GM10847 (cell line): Measurements from ENCODE around the gene ZNF610.

Experiments used
- POLR2A ChIP-seq: IDR thresholded peaks from 2 replicates; pipeline ENCODE4 v1.6.1; 2011; ENCODE audit not compliant: insufficient read length; ENCODE audit errors: extremely low read depth

ZNF610 gene

DNA sequence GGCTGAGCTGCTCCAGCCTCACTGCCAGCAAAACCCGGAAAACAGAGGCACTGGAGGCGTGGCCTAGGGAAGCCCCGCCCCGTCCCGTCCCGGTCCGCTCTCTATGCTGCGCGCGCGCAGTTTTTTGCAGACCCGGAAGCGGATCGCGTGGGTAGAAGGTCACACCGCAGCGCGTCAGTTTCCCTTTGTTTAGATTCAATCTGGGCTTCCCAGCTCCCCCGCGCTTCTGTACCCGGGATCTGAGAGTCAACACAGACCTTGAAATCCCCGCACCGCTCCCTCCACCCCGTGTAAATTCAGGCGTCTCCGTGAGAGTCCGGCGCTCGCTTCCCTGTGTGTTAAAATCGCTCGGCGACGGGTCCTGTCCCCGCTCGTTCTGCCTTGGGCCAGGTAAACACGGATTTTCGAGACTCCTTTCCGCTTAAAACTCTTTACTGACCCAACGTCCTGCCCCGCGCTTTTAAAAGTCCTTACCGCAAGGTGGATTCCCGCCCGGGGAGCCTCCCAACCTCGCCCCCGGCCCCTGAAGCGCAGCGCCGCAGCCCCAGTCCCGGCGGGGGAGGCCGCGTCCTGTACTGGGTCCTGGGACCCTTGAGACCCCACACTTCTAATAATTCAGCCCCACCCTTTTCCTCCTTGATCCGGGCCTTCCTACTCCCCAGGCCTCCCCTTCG lies at the start of gene ZNF610:
TSS of gene ZNF610 (plus strand) at position 127 of the 674 bp plus-strand sequence. CDS start 12,930 bp downstream, outside the sequence.
- TF ChIP-seq POLR2A: no peak

DNA sequence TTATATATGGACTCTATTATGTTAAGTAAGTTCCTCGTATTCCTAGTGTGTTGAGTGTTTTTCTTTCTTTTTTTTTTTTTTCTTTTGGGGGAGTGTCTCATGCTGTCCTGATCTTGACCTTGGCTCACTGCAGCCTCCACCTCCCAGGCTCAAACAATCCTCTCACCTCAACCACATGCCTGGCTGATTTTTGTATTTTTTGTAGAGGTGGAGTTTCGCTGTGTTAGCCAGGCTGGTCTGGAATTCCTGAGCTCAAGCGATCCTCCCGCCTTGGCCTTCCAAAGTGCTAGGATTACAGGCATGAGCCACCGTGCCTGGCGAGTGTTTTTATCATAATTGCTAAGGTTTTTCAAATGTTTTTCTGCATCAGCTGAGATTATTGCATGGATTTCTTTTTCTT lies 49.8 kb upstream of the ZNF610 start:
- TF ChIP-seq POLR2A: no peak

DNA sequence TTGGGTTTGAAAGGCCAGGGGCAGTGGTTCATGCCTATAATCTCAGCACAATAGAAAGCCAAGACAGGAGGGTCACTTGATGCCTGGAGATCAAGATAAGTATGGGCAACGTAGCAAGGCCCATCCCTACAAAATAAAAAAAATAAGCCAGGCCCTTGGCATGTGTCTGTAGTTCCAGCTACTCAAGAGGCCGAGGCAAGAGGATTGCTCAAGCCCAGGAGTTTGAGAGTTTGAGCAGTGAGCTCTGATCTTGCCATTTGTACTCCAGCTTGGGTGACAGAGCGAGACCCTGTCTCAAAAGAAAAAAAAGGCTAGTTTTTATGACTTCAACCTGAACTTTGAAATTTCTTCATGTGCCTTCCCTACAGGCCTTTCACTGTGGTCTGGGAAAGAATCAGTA lies 44.3 kb upstream of the ZNF610 start:
- no peak for TF ChIP-seq POLR2A

DNA sequence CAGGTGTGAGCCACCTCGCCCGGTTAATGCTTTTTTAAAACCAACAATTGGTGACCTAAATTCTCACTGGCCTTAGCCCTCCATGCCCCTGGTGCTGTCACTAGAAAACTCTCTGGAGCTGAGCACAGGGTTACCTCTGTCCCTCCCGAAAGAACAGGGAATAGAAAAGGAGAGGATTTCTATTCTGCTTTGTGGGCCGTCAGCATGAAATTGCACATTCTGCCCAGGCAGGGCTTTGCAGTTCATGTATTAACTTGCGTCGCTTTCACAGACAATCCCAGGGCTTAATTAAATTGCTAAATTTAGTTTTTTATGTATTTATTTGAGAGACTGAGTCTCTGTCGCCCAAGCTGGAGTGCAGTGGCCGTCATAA lies 39.7 kb upstream of the ZNF610 start:
- TF ChIP-seq POLR2A: no peak

DNA sequence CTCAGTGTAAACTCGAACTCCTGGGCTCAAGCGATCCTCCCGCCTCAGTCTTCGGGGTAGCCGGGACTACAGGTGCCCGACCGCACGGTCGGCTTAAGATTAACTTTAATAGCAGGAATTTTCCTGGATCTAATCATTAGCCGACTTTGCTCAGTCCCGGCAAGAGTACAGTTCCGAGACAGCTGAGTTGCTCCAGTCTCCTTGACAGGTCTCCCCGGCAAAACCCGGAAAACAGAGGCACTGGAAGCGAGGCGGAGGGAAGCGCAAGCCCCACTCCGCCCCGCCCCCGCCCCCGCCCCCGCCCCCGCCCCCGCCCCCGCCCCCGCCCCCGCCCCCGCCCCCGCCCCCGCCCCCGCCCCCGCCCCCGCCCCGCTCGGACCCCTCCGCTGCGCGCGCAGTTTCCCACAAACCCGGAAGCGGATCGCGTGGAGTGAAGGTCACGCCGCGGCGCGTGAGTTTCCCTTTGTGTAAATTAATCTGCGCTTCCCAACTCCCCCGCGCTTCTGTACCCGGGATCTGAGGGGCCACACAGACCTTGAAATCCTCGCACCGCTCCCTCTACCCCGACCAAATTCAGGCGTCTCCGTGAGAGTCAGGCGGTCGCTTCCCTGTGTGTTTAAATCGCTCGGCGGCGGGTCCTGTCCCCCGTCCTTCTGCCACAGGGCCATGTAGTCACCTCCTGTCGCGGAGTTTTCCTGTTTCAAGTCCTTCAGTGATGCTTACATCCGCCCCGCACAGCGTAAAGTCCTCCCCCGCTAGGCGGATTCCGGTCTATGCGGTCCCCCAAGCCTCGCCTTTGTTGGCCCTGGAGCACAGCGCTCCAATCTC lies 39.1 kb upstream of the ZNF610 start, which contains the start of gene ZNF480:
TSS of gene ZNF480 (plus strand) at position 397 of the 828 bp plus-strand sequence. CDS start 3,244 bp downstream, outside the sequence.
- peak; percentile 59 for TF ChIP-seq POLR2A

DNA sequence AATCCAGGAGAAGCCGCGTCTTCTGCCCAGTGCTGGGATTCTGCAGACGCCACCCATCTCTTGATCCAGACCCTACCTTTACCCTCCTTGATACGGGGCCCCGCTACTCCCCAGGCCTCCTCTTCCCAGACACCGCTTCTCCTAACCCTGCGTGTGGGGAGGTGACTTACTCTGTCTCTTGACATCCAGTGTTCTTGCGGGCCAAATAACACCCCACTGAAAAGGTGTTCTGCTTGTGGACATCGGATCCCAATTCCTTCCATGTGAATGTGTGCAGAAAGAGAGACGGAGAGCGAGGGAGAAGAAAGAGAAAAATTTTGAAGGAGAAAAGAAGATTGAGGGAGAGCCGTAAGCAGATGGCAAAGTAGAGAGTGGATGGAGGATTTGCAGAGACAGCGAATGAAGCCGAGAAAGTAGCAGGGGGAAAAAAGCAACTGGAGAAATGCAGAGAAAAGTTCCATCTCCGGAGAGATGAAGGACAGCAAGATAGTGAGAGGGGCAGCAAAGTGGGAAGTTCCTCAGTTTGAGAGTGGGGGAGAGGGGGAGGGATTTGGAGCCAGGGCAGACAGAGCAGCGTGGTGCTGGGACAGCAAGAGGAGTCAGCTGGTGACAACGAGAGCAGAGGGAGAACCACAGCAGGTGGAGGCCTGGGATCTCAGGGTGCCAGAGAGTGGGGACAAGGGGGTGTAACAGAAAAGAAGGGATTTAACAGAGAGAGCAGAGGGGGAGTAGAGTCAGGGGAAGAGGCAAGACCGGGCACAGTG lies 38.3 kb upstream of the ZNF610 start:
- TF ChIP-seq POLR2A: no peak

DNA sequence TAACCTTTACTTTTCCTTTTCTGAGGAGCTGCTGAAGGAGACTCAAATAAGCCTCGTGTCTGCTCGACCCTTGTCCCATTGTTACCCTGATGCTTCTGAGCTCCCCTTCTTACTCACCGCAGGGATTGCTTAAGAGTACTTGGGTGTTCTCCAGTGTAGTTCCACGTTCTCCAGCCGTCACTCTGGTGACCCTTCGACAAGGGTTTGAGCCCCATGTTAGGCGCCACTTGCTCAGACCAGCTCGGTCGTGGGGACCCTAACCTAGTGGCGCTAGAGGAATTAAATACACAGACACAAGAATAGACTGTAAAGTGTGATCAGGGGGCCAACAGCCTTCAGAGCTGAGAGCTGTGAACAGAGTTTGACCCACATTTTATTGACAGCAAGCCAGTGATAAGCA lies 28.8 kb upstream of the ZNF610 start:
- no peak for TF ChIP-seq POLR2A

DNA sequence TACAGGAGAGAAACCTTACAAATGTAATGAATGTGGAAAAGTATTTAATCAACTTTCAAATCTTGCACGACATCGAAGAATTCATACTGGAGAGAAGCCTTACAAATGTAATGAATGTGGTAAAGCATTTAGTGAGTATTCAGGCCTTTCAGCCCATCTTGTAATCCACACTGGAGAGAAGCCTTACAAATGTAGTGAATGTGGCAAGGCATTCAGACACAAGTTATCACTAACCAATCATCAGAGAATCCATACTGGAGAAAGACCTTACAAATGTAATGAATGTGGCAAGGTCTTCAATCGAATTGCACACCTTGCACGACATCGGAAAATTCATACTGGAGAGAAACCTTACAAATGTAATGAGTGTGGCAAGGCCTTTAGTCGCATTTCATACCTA lies 13.6 kb upstream of the ZNF610 start:
- no peak for TF ChIP-seq POLR2A

DNA sequence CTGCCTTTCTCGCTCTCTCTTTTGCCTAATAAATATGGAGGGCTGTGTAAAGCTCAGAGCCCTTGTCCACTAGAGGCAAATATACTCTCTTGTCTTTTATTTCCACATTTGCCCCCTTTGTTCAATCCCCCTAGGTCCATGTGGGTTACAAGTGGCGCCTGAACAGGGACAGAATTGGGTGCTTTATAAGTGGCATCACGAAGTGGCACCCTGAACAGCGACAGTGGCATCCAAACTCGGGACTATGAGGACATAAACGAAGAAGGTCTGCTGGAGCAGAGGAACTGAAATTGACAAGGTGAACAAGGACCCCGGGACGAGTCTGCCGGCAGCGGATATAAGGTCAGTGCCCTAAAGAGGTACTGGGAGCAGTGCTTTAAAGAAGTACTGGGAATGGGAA lies 4.3 kb upstream of the ZNF610 start:
- TF ChIP-seq POLR2A: no peak

DNA sequence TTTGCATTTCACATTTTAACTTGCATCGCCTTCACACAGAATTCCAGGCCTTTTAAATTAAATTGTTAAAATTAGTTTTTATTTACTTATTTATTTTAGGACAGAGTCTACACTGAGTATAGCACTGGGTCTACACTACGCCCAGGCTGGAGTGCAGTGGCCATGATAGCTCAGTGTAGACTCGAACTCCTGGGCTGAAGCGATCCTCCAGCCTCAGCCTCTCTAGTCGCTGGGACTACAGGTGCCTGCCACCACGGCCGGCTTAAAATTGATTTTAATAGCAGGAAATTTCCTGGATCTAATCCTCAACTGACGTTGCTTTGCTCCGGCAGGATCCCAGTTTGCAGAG lies 301 bp upstream of the ZNF610 start:
- TF ChIP-seq POLR2A: no peak

DNA sequence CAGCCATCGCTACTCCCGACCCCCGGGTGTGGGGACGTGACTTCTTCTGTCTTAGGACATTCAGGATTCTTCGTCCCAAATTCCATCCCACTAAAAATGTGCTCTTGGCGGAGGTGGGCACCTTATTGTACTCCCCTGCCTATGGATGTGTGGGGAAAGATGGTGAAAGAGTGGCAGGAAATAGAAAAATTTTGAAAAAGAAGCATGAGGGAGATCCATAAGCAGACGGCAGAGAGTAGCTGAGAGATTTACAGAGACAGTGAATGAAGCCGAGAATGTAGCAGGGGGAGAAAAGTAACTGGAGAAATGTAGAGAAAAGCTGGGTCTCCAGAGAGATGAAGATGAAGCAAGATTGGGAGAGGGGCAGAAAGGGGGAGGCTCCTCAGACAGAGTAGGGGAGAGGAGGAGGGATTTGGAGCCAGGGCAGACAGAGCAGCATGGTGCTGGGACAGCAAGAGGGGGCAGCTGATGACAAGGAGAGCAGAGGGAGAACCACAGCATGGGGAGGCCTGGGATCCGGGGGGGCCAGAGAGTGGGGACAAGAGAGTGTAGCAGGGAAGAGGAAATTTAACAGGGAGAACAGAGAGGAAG lies 843 bp downstream of the ZNF610 start:
- TF ChIP-seq POLR2A: no peak

DNA sequence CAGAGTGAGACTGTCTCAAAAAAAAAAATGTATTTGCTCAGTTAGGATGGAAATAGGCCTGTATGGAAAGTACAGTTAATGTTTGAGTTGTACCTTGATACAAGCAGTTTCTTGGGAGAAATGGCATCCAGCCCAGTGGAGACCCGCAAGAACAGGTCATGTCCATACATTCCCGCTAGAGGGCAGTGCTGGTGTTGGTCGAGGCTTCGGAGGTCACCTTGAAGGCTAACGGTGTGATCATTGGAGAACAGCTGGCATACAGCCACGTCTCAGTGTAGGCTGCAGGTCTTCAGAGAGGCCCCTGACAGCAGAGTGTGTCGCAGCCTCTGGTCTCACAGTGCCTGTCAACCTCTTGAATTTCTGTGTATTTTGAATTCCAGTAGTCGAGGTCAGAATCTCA lies 7.5 kb downstream of the ZNF610 start:
- TF ChIP-seq POLR2A: no peak

DNA sequence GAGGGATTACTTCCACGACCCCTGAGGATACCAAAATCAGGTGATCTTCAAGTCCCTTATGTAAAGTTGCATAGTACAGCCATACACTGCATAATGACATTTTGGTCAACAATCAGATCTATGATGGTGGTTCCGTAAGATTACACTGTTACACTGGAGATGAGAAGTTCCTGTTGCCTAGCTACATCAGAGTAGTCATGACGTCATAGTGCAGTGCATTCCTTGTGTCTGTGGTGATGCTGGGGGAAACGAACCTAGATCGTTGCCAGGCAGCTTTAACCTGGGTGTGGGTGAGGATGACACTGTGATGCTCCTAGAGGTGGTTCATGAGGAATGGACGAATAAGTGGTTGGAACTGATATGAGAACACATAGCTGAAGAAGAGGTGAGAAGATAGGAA lies 9.1 kb downstream of the ZNF610 start:
- no peak for TF ChIP-seq POLR2A

DNA sequence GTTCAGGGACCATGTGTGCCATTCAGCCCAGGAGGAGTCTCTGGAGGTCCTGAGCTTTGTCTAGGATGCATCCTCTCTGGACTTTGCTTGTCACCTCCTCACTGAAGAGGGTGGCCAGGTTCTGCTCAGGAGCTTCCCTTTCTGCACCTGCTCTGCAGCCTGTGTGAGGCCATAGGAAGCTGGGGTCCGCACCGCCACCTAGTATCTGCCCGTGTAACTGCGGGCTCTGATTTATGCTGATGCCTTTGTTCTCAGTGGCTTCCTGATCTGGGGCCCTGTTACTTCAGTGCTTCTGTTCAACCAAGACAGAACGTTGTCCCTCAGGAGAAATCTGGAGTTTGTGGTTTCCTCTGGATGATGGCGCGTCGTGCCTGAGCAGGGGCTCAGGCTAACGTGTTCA lies 15.5 kb downstream of the ZNF610 start:
- TF ChIP-seq POLR2A: no peak

DNA sequence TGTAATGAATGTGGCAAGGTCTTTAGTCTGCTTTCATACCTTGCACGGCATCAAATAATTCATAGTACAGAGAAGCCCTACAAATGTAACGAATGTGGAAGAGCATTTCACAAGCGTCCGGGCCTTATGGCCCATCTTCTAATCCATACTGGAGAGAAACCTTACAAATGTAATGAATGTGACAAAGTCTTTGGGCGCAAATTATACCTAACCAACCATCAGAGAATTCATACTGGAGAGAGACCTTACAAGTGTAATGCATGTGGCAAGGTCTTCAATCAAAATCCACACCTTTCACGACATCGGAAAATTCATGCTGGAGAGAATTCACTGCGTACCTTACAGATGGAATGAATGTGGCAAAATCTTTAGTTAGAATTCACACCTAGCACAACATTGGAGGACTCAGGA lies 30.4 kb downstream of the ZNF610 start:
- no peak for TF ChIP-seq POLR2A
